Hematopoietic multipotent progenitor cell treated with erythropoietin and hydrocortisone succinate and interleukin-3 and kit ligand, for 17 days (in vitro differentiated cells): ENCODE results near the gene TCP11X1.
"Not testable (repeated sequence)": the region's sequence is repeated elsewhere in the genome, so short reads cannot be mapped to it uniquely, and the experiment has no call there.

Source experiments
- DNase-seq: peaks from one replicate; pipeline ENCODE4 v3.0.0-alpha.2; 2015; ENCODE audit warnings: low spot score

The TCP11X1 gene

DNA sequence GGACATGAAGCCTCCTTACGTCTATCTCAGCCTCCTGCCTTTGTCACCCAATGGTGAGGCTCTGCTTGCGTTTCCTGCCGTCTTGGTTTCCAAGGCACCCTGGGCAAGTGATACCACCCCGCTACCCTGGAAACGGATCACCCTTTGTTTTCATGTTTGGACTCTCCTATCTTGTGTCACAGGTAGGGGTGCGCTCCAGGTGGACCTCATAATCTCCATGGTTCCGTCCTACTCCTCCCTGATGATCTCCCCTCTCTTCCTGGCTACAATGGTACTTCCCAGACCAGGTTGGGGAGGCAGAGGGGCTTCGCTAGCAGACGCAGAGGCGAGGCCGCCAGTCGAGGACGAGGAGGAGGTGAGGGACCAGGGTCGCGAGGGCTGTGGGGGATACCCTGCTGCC lies at the start of gene TCP11X1:
TSS of gene TCP11X1 (plus strand) at position 316 of the 400 bp plus-strand sequence.
- DNase-seq, result not testable (repeated sequence)

GRCh38 chrX:102185967-102186720 lies 29.0 kb upstream of the TCP11X1 start:
- no peak for DNase-seq

DNA sequence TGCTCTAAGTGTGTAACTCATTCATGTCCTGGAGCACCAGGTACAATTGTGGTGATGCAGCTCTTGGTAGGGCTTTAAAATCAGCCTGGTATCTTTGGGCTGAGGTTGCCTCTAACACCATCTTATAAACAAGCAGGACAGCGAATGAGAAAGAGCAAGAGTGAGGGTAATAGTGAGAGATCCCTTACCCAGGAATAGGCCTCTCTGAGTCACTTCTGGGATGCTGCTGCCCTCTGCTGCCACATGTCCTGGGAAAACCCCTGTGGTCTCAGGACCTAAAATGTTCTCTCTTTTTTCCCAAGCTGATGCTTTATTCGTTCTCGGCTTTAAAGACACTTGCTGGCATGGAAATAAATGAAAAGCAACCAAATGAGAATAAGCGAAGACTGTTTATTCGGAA lies 7.2 kb upstream of the TCP11X1 start:
- not testable (repeated sequence) for DNase-seq

DNA sequence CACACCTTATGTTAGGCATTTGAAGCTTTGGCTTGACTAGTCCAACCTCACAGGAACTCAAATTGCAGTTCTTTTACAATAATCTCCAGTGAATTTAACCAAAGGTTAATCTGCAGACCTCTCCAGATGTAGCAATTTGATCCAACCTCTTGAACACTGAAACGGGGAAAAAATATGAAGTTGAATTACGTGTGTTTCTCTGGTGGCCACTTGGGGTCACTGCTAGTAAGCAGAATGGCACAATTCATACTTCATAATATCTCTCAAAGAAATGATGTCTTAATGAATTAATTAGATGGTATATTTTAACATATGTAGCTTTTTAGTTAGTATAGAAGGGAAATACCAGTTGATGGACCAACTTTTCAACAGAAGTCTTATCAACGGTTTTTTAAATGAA lies 1.4 kb downstream of the TCP11X1 start:
- not testable (repeated sequence) for DNase-seq

DNA sequence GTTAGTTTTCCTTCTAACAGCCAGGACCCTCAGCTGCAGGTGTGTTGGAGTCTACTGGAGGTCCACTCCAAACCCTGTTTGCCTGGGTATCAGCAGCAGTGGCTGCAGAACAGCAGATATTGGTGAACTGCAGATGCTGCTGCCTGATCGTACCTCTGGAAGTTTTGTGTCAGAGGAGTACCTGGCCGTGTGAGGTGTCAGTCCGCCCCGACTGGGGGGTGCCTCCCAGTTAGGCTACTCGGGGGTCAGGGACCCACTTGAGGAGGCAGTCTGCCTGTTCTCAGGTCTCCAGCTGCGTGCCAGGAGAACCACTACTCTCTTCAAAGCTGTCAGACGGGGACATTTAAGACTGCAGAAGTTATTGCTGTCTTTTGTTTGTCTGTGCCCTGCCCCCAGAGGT lies 20.6 kb downstream of the TCP11X1 start:
- DNase-seq, result not testable (repeated sequence)

- not testable (repeated sequence) for DNase-seq
Measured at GRCh38 chrX:102240265-102240664, 25.2 kb downstream of the TCP11X1 start.

DNA sequence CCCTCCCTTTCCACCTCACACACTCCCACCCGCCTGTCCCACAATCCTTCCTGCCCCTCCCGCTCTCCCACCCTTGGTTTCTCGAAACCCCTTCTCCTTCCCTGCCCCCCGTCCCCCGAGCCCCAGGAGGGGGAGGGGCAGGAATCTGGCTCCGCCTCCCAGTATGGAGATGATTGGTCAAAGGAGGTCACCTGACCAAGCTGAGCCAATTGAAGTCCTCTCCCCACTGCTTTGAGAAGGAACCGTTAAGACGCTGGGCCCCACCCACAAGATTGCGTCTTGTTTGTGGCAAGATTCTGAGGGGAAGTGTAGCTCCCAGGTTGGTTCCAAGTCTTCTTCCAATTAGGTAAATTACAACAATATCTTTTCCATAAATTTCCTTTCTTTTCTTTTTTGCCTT lies 31.8 kb downstream of the TCP11X1 start, which contains the start of gene NXF2:
TSS of gene NXF2 (plus strand) at position 275 of the 400 bp plus-strand sequence. CDS start 59,912 bp downstream, outside the sequence.
- DNase-seq, result not testable (repeated sequence)

- DNase-seq, result not testable (repeated sequence)
Measured at GRCh38 chrX:102272231-102272630, 57.1 kb downstream of the TCP11X1 start.
